Activated CD4-positive, CD25-positive, alpha-beta regulatory T cell treated with anti-CD3 and anti-CD28 coated beads, Interleukin-2, amount 50 U/mL, for 72 hours (primary cell): ENCODE data around the gene CNNM4.

Experiments
- DNase-seq: peaks from one replicate; pipeline ENCODE4 v3.0.0; 2021

The CNNM4 gene

DNA sequence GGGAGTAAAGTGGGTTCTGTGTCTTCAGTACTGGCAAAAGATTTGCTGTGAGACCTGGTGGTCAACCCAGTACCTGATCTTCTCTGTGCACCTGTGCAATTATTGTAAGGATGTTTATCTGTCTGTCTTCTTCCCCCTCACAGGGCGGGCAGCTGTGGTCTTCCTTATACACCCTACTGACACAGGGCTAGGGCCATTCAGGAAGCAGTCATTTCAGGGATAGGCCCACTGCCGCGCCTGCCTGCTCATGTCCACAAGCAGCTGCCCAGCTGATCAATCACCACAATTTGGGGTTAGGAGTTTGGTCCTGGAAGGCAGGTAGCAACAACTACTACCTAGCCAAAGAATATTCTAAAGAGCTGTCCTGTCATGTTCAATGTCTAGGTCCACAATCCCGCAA, 1.2 kb upstream of the CNNM4 start:
- DNase-seq, result no peak

DNA sequence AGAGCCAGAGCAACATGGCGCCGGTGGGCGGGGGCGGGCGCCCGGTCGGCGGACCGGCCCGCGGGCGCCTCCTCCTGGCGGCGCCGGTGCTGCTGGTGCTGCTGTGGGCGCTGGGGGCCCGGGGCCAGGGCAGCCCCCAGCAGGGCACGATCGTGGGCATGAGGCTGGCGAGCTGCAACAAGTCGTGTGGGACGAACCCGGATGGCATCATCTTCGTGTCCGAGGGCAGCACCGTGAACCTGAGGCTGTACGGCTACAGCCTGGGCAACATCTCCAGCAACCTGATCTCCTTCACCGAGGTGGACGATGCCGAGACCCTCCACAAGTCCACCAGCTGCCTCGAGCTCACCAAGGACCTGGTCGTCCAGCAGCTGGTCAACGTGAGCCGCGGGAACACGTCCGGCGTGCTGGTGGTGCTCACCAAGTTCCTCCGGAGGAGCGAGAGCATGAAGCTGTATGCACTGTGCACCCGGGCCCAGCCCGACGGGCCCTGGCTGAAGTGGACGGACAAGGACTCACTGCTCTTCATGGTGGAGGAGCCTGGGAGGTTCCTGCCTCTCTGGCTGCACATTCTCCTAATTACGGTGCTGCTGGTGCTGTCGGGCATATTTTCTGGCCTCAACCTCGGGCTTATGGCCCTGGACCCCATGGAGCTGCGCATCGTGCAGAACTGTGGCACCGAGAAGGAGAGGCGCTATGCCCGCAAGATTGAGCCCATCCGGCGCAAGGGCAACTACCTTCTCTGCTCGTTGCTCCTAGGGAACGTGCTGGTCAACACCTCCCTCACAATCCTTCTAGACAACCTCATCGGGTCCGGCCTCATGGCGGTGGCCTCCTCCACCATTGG, 507 bp downstream of the CNNM4 start:
- no peak for DNase-seq

DNA sequence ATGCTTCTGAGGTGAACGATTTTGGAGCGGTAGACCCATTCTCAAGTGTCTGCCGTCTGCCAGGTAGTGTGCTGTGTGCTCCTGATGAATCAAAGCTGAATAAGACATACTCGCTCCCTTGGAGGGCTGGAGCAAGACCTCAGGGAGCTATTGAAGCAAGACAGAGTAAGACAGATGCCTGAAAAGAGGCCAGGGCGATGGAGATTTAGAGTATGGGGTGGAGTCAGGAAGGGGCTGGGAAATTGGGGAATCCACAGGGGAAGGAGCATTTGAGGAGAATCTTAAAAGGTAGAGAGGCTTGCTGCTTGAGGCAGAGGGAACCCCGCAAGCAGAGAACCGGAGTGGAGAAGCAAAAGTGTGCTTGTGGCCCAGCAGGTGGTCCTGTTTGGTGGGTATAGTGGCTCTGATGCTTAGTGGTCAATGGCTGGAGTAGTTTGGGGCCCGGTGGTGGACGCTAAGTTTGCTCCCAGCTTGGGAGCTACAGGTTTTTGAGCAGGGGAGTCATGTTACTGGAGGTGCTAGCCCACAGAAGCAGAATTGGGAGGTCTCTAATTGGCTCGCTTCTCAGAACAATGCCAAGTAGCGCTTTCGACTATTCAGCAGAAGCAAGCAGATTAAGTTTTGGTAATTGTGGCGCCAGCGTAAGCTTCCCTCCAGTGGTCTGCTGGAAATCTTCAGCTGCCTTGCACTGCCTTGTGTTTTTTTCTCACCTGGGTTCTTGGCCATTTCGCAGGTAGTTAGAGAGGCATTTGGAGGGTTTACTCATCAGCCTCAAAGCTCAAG, 2.0 kb downstream of the CNNM4 start:
- no peak for DNase-seq

DNA sequence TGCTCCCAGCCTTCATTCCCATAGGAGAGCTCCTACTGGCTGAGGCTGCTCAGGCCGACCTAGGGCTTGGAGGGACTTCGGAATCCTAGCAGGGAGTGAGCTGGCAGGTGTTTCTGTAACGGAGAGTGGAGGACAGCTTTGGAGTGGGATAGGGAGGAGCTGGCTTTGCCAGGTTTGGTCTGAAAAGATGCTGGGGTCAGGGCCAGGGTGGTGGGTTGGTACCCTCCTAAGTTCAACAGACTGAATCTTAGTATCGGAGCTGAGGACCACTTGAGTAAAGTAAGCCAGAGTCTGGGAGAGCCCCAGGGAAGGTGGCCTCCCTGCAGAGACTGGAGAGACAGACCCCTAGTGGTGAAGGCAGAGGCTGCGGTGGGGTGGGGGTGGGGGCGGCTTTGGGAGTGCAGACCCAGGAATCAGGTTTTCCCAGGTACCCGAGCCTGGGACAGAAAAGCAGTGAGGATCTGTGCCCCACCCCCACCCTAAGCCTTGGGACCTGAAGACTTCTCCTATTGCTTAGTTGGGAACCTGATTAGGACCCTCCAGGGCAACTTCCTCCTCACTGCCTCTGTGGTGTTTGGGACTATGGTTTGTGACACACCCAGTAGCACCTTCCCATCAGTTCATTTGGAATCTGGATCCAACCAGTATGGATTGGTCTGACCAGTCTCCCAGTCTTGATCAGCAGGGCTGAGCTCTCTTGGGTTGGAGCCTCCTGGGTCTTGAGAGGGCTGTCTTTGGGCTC, 3.0 kb downstream of the CNNM4 start:
- no peak for DNase-seq

DNA sequence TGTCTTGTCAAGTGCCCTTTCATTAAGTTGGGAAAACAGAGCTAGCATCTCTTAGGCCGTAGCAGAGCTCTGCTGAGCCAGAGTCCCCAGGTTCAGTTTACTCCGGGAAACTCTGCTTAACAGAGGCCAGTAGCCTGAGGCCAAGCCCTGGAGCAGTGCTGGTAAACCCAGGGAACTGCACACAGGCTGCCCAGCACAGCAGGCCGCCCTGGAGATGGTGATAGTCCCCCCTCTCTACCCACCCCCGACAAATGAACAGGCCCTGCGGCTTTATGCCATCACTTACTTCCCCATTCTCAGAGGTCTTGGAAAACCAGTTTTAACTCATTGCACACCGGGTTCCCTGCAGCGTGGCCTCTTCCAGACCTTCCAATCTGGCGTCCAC, 3.5 kb downstream of the CNNM4 start:
- no peak for DNase-seq

DNA sequence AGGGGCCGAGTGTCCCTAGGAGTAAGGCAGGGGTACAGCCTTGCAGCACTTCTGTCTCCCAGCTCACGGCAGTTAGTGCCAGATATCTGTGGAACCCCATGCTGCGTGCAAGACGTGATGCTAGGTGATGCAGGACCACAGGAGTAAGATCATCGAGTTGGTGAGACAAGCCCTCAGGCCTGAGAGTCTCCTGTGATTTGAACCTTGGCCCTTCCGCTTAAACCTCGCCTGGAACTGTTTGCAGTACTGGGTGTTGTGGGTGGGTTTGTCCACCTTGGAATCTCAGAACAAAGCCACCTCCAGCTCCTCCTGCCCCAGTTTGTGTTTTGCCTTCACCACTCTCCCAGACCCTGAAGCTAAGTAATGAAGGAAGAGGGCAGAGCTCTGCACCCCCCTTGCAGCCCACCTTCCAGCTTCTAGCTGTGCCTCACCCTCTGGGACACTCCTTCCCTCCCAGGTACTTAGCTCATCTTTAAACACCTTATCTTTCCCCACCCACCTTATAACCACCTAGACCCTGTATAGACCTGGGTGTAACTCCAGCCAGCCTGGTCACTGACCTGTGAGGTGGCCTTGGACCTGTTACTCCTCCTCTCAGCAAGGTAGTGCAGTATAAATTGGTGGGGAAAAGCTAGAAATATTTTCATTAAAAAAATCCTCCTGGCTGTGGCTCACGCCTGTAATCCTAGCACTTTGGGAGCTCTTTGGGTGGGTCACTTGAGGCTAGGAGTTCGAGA, 6.6 kb downstream of the CNNM4 start:
- DNase-seq, result no peak

DNA sequence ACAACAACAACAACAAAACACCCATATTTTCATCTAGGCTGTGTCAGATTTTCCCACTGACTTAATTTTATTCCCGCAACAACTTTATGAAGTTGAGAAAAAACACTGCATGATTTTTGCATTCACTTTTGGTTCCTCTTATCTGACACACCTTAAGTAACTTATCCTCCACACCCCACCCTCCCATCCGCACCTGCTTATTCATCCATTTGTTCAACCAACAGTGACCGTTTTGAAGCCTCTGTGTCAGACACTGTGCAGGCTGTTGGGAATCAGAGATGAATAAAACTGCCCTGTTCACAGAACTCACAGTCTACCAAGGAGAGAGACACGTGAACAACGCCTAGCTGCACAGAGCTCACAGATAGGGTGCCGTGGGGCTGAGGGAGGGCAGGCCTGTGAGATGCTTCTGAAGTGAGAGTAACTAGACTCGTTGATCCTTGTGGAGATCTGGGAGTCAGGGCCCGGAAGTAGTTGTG, 7.4 kb downstream of the CNNM4 start:
- DNase-seq, result no peak

DNA sequence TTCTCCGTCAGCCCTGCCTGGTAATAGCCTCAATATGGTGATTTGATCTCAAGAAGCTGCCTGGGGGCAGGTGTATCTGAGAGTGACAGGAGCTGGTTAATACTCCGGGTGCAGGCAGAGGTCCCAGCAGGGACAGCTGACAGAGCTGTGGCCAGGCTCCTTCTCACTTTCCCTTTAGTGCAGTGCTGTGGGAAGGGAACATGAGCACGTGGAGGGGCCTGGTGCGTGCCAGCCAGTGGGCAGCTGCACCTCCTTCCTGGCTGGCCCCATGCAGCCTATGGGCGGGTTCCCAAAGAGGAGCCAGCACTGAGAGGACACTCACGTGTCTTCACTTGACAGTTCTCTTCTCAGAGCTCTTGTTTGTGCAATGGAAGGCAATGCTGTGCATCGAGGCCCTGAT, 9.1 kb downstream of the CNNM4 start:
- DNase-seq, result no peak

DNA sequence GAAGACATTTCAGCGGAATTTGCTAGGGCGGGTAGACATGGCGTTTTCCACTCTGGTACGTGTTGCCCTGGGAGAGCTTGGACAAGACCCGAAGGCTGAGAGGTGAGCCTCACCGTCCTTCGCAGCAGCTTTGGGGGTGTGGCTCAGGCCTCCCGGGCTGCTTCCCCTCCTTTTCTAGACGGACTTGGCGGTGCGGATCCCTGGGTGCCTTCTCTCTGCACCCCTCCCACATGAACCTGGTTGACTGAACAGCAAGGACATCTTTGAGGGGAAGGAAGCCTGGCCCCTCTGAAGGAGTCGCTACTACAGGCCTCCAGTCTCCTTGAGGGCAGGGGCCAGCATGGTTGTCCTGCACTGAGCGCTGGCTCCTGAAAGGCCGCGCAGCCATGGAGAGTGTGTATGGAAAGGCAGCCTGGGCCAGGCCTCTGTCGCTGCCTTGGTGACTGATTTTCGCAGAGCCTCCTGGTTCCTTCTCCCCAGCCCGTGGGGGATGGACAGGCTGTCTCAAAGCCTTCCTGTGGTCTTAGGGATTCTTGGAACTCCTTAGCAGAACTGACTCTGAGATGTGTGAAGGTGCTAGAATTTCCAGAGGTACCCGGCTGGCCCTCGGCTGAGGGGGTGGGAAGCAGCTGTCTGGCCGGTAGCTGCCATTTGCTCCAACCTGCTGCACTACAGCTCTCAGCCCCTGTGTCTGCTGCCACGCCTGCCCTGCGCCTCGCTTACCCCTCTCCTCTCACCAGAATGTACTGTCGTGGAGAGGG, 9.9 kb downstream of the CNNM4 start:
- DNase-seq, result no peak

DNA sequence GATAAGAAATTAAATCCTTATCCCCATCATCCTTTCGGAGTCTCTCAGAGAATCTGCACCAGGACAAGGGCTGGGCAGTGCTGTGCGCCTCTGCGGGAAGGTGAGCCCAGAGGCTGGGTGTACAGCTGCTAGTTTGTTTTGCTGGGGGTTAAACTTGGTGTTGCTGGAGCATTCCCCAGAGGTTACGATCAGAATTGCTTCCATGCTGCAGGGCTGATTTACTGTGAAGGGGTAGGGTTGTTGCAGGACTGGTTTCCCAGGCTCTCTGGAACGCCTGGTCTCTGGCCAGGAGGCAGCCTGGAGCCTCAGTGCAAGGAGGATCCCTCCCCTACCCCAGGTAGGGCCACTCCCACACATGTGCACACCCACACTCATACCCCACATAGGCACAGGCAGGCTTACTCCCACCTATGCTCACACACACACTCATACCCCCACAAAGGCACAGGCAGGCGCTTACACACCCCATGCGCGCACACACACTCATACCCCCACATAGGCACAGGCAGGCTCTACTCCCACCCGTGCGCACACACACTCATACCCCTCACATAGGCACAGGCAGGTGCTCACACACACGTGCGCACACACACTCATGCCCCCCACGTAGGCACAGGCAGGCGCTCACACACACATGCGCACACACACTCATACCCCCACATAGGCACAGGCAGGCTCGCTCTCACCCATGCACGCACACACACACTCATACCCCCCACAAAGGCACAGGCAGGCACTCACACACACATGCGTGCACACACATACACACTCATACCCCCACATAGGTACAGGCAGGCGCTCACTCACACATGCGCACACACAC, 11.3 kb downstream of the CNNM4 start:
- DNase-seq, result no peak

DNA sequence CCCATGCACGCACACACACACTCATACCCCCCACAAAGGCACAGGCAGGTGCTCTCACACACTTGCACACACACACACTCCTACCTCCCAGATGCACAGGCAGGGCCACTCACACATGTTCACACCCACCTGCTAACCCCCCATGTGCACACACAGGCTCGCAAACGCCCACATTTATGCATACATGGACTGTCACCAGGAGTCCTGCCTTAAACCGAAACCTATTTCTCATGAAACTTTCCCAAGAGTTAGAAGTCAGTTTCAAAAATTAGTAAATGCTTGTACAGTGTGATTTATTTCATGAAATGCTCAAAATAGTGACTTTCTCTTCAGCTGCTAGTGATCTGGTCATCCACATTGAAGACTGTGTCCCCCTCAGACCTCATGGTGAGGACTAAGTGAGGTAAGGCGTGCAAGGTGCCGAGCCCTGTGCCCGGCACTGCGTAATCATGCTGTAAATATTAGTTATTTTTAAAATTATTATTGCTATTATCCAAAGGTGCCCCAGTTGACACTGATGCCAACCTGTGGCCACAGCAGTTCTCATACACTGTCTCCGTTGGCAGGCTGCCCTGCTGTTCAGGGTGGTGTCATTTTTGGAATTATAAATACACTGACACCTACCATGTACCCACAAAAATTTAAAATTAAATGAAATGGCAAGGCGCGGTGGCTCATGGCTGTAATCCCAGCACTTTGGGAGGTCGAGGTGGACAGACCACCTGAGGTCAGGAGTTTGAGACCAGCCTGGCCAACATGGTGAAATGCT, 12.4 kb downstream of the CNNM4 start:
- no peak for DNase-seq

DNA sequence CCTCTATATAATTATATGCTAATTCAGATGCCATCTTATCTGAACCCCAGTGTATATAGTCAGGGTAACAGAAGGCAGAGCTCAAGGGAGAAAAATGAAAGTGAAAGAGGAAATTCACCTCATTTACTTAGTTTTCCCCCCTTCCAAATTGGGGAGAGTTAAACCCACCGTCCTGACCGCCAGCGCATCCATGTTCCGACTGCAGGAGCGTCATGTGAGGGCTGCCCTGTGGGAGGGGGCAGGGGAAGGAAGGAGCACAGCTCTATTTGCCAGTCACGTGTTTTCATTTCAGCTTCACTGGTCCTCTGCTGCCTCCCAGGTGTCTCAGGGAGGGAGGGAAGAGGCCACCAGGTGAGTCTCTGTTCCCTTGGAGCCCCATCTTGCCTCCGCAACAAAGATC, 13.2 kb downstream of the CNNM4 start:
- no peak for DNase-seq

DNA sequence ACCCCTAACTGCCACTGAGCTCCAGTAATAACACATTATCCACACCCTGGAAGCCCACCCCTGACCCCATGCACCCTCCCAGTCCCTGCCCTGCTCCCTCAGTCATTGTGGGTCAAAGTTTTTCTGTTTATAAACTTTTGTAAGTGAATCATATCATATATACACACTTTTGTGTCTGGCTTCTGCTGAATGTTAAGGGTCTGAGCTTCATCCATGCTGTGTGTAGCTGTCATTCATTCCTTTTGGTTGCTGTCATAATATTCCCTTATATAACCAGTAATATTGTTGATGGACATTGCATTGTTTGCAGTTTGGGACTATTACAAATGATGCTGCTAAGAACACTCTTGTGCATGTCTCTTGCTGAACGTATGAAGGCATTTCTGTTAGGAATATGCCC, 14.5 kb downstream of the CNNM4 start:
- no peak for DNase-seq

DNA sequence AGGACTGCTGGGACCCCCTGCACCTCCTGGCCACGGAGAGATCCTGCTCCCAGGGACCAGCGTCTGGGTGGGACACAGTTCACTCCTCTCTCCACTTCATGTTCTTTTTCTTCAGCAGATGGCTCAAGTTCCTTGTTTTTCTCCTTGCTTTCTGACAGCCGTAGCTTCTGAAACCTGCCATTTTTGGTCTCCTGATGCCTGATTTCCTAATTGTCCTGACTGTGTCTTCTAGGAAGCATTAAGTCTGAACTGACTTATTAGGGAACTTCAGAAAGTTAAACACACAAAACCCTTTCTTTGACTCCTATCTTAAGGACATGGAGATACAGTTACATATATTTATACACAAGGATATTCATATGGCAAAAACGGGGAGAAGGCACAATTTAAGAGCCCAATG, 22.7 kb downstream of the CNNM4 start:
- no peak for DNase-seq

DNA sequence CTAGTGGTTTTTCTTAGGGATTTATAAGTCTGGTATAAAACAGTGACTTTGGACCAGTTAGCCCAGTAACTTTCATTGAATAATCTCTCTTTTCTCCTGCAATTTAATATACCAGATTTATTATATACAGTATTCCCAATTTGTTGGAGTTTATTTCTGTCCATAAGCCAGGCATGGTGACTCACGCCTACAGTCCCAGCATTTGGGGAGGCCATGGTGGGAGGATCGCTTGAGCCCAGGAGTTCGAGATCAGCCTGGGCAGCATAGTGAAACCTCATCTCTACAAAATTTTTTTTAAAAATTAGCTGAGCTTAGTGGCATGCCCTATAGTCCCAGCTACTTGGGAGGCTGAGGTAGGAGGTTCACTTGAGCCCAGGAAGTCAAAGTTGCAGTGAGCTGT, 26.7 kb downstream of the CNNM4 start:
- no peak for DNase-seq

DNA sequence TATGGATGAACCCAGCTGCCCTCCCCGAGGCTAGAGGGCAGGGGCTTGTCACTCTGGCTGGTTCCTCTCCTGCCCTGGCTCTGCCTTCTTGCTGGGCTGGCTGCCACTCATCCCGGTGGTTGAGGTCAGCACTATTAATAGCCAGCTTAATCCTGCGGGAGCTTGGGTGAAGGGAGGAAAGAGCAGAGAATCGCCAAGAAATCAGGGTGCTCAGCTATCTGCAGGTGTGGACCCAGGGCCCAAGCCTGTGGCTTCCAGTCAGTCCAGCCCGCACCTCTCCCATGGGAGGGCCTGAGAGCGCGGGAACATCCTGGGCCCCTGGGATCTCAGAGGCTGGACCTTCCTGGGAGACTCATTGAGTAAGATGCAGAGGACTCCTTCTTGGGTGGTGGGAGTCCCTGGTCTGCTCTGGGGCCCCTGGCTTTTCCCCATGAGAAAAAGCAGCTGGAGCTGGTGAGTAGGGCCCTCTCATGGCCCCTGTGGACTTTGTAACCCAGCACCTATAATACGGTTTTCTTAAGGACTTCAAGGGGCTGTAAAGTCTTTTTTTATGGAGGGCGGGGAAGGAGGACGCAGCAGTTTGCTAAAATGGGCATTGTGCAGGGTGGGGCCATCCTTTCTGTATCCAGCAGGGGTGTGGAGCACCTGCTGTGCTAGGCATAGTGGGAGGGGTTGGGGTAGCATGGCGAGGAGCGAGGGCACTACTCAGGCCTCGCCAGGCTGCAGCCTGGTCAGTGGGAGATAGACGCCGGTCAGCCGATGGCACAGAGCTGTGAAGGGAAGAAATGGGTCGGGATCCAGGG, 27.9 kb downstream of the CNNM4 start:
- DNase-seq, result no peak

DNA sequence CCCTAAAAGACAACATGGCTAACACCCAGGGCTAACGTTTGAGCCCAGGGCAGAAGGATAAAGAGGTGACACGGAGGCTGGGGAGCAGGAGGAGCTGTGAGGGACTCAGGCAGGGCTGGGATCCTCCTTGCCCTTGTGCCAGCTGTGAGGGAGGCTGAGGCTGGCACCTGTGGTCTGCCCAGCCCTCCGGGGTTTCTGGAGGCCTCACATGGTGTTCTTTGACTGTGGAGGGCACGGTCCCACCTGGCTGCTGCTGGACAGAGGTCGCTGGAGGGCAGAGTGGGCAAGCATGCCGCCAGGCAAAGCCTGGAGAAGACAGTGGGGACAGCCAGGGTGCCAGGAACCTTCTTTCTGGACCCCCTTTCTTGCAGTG, 28.5 kb downstream of the CNNM4 start:
- DNase-seq, result no peak

DNA sequence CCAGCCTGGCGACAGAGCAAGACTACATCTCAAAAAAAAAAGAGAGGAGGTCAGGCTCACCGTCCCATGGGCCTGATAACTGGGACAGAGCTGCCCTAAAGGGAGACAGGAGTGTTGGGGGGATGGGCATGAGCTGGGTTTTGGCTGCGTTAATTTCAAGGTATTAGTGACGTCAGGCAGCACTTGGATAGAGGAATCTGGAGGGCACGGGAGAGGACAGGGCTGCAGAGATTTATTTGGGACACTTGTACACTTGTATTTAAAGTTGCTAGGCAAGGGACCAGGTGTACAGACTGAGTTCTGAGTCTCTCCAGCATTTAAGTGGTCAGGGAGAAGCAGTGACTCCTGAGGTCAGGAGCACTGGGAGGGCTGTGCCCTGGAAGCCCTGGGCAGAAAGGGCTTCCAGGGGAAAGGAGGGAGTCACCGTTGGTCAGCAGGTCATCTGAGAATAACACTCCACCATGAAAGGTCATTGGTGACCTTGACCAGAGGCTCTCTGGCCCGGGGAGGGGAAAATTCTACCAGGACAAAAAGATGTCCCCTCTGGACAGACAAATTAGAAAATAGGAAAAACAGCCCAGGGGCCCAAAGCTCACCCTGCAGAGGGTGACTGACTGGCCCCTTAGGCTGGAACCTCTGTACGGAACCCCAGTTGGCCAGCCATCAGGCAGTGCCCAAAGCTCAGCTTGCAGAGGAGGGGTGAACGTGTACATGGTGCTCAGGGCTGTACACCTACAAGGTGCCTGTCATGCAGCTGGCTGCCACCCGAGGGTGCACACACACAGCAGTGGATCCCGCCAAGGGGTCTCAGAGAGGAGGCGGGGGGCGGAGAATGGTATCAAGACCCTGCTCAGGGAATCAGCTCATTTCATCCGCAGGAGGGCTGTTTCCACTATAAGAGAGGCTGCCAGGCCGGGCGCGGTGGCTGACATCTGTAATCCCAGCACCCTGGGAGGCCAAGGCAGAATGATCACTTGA, 32.4 kb downstream of the CNNM4 start:
- no peak for DNase-seq
